Measurements from ENCODE around the gene PPFIA4. TPM values are rescaled to one million over a fixed set of nuclear protein-coding genes. Genes with fewer than 3 reads are reported as not detected.
A peak's percentile ranks its signal among the peaks of the same experiment; 100 is the strongest.

PPFIA4 gene
- total RNA-seq, 1 experiment from 2014 or later: 12.1 TPM

GRCh38 chr1:203117611-203118575, 91.6 kb downstream of the PPFIA4 start:
- Histone ChIP-seq H3K79me2 (ENCODE audit: low read length) (no peaks in the 10 kb centered on the region), H3K27ac (ENCODE audit: low read length) (no peak overlapping the region), H3K9me2 (replicated peaks; ENCODE audit: low read length) (no peaks in the 10 kb centered on the region), H3F3A (ENCODE audit: low read length, unreplicated experiment) (no peaks in the 10 kb centered on the region), H3K4me3 (ENCODE audit: low read length) (no peak overlapping the region), H3K4me1 (ENCODE audit: insufficient read depth, low read length) (no peaks in the 10 kb centered on the region), H3K27me3 (ENCODE audit: low read length) (peaks cover 54% of the 10 kb centered on the region), H3K36me3 (ENCODE audit: low read depth, low read length) (no peaks in the 10 kb centered on the region), H3K9ac (ENCODE audit: low read length) (no peak overlapping the region), H4K20me1 (ENCODE audit: low read length) (no peaks in the 10 kb centered on the region), H2AFZ (ENCODE audit: low read length) (no peak overlapping the region), H3K9me3 (ENCODE audit: low read length) (no peaks in the 10 kb centered on the region), H3K4me2 (ENCODE audit: low read length) (no peak overlapping the region)
- CTCF ChIA-PET: interaction anchor here (0.6 to 1.6 kb wide), 11 partner anchors 10 to 210 kb away, joined by 3 to 36 read pairs (median 5); no protein-coding TSS in a partner anchor
- POLR2A ChIA-PET (ENCODE audit: unreplicated experiment): no interaction called here
- ATAC-seq (peak; percentile 98), DNase-seq (peak; percentile 70)
- intact Hi-C loops (cut with micrococcal nuclease): loop anchor here (1.0 to 5.0 kb wide), 3 partner anchors 55 to 149 kb away; no protein-coding TSS in a partner anchor
- no TSS peak for BruUV-seq (replicated peaks)
- TF ChIP-seq EZH2phosphoT487 (IDR thresholded peaks at IDR 0.05; ENCODE audit: borderline replicate concordance, low read length) (no peak), EZH2 (IDR thresholded peaks at IDR 0.05; ENCODE audit: low read length, unreplicated experiment) (no peak)
- TF ChIP-seq, protein P1, sequence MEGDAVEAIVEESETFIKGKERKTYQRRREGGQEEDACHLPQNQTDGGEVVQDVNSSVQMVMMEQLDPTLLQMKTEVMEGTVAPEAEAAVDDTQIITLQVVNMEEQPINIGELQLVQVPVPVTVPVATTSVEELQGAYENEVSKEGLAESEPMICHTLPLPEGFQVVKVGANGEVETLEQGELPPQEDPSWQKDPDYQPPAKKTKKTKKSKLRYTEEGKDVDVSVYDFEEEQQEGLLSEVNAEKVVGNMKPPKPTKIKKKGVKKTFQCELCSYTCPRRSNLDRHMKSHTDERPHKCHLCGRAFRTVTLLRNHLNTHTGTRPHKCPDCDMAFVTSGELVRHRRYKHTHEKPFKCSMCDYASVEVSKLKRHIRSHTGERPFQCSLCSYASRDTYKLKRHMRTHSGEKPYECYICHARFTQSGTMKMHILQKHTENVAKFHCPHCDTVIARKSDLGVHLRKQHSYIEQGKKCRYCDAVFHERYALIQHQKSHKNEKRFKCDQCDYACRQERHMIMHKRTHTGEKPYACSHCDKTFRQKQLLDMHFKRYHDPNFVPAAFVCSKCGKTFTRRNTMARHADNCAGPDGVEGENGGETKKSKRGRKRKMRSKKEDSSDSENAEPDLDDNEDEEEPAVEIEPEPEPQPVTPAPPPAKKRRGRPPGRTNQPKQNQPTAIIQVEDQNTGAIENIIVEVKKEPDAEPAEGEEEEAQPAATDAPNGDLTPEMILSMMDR (conservative IDR thresholded peaks at IDR 0.05; ENCODE audit: low read depth, low read length): peak; percentile 90

DNA sequence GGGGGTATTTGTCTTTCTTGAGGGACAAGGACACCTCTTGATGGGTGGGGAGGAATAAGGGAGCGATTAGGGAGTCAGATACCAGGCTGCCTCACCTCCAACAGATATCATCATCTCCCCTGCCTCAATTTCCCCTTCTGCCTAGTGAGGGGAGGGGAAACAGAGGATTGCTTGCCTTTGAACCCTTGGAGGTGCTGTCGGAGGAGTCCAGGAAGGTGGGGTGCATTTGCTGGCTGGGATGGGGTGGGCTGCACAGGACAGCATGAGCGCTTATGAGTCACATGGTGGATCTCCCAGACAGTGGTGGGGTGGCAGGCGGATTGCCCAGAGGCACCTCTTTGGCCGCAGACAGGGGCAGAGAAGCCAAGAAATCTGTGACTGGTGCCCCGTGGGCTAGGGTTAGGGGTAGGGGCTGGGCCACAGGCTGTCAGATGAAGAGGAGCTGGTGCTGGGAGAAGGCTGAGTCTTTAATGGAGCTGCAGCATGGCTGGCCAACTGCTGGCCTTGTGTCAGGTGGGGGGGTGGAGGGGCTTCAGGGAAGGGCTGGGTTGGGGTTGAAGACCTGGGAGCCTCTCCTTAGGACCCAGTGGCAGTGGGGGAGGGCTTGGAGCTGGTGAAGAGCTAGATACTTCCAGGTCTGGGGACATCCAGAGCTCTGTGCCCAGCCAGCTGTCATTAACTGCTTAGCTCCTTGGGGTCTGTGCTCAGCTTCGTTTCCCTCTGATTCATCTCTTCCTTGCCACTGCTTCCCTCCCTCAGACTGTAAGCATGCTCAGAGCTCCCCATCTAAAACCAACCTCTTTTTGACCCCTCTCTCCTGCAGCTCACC, 94.2 kb downstream of the PPFIA4 start:
- TF ChIP-seq EZH2phosphoT487 (IDR thresholded peaks at IDR 0.05; ENCODE audit: borderline replicate concordance, low read length): no peak
- TF ChIP-seq, protein P1 (conservative IDR thresholded peaks at IDR 0.05; ENCODE audit: low read depth, low read length): no peak
- Histone ChIP-seq H3K79me2 (ENCODE audit: low read length) (no peaks in the 10 kb centered on the region), H3K36me3 (ENCODE audit: low read depth, low read length) (no peaks in the 10 kb centered on the region), H3K4me3 (ENCODE audit: low read length) (no peak overlapping the region), H3K9ac (ENCODE audit: low read length) (no peak overlapping the region), H3F3A (ENCODE audit: low read length, unreplicated experiment) (no peaks in the 10 kb centered on the region), H2AFZ (ENCODE audit: low read length) (no peak overlapping the region), H3K4me1 (ENCODE audit: insufficient read depth, low read length) (no peaks in the 10 kb centered on the region), H3K27ac (ENCODE audit: low read length) (no peak overlapping the region), H3K27me3 (ENCODE audit: low read length) (peaks cover 48% of the 10 kb centered on the region), H4K20me1 (ENCODE audit: low read length) (no peaks in the 10 kb centered on the region), H3K4me2 (ENCODE audit: low read length) (no peak overlapping the region), H3K9me2 (replicated peaks; ENCODE audit: low read length) (no peaks in the 10 kb centered on the region), H3K9me3 (ENCODE audit: low read length) (no peaks in the 10 kb centered on the region)
- ChIA-PET CTCF (interaction anchor here (1.1 kb wide), 1 partner anchor 8 kb away, joined by 7 read pairs; no protein-coding TSS in a partner anchor), POLR2A (ENCODE audit: unreplicated experiment) (no interaction called here)
- DNase-seq: no peak
- intact Hi-C loops (cut with micrococcal nuclease): no loop called here
- no TSS peak for BruUV-seq (replicated peaks)
- ATAC-seq: no peak

Measured in PC-3 (cell line).